ENCODE results near the gene SH3BP5.

The SH3BP5 gene

DNA sequence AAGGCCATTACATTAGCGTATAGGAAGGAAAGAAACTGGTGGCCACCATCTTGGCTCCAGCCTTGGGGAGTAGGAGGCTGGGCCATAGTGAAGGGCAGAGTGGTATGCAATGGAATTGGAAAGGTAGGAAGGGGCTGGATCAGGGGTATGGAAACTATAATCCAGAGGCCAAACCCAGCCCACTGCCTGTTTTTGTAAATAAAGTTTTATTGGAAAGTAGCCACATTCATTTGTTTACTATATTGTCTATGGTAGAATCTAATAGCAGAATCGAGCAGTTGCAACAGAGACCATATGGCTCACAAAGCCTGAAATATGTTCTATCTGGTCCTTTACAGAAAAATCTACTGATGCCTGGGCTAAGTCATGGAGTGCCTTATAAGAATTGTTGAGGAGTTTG is 14.1 kb upstream of the SH3BP5 start:
- no peak for DNase-seq

DNA sequence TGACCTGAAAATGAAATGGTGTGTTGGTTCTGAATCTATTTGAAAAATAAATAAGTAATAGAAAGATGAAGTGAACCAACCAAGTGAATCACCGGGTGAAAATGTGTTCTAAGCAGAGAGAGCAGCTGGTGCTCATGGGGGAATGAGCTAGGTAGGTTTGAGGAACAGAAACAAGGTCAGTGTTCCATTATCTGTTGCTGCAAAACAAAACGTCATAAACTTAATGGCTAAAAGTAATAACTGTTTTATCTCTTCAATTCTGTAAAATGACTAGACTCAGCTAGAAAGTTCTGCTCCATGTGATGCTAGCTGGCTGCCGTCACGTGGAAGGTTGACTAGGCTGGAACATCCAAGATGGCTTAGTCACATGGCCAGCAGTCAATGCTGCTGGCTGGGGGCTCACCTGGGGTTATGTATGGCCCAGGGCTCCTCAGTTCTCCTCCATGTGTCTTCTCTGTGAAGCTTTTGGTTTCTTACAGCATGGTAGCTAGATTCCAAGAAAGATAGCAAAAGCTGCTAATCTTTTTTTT is 13.3 kb upstream of the SH3BP5 start:
- no peak for DNase-seq

GRCh38 chr3:15345066-15345607 is 12.8 kb upstream of the SH3BP5 start:
- DNase-seq = no peak

DNA sequence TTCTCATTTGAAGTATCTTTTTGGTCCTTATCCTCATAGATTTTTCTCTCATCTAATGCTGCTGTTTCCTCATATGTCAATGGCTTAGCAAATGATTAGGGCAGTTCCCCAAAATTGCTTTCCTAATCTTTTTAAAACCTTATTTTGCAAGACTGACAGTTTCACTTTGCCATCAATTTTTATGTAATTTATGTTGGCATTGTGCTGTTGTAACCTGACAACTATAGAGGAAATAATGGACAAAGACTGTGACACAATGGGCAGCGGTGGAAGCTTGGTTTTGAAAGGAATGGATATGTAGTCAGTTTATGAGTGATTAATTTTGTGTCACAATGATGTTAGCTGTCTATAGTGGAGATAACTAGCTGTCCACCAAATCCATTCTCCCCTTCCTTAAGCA is 10.6 kb upstream of the SH3BP5 start:
- no peak for DNase-seq

GRCh38 chr3:15342246-15342645 is 9.9 kb upstream of the SH3BP5 start:
- no peak for DNase-seq

GRCh38 chr3:15341030-15341726 is 8.8 kb upstream of the SH3BP5 start:
- DNase-seq = no peak

DNA sequence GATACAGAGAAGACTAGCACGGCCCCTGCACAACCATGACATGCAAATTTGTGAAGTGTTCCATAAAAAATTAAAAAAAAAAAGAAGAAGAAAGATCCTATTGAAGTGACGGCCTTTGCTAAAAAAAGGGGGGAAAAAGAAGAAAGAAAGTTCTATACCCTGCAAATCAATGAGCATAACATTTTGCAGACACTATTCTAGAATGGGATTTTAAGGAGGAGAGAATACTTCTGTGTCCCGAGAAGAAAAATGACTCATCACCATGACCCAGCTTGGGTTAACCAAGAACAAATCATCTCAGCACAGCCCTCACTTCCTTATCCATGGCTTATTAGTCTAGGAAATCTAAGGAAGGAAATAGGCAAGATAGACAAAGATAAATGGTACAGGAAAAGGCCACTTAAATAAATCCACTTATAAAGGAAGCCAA is 7.4 kb upstream of the SH3BP5 start:
- no peak for DNase-seq

- DNase-seq = no peak
These were observed 6.6 kb upstream of the SH3BP5 start for GRCh38 chr3:15339001-15339400.

DNA sequence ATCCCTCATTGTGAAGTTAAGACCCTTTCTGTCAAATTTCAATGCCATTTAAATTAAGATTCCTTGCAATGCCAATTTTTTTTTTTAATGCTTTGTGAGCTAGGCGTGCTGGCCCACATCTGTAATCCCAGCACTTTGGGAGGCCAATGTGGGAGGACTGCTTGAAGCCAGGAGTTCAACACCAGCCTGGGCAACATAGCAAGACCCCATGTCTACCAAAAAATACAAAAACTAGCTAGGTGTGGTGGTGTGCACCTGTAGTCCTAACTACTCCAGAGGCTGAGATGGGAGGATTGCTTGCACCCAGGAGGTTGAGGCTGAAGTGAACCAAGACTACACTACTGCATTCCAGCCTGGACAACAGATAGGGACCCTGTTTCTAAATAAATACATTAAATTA is 5.6 kb upstream of the SH3BP5 start:
- DNase-seq = no peak

DNA sequence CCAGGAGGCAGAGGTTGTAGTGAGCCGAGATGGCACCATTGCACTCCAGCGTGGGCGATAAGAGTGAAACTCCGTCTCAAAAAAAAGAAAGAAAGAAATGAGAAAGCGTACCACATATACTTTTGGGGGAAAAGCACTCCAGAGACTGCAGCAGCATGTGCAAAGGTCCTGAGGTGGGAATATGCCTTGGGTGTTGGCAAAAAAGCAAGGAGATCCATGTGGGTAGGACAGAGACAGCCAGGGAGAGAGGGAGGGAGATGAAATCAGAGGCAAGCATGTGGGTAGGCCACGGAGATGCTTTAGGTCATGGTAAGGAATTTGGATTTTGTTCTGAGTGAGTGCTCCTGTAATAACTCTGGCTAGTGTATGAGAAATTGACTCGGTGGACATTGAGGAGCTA is 3.7 kb upstream of the SH3BP5 start:
- no peak for DNase-seq

DNA sequence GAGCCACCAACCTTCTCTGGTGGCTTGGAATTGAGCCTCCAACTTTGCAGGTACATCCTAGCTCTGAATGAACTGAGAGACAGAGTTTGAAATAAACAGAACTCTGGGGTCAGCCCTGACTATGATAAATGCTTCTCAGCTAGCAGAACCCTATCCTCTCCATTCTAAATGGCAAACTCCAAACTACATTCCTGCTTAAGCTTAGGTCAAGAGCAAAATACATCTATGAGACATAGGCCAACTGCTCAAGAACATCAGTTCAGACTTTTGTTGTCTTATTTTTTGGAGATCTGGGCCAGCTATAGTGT is 1.5 kb upstream of the SH3BP5 start:
- no peak for DNase-seq

- no peak for DNase-seq
These were observed 941 bp upstream of the SH3BP5 start for GRCh38 chr3:15333099-15333955.

- no peak for DNase-seq
These were observed 581 bp downstream of the SH3BP5 start for GRCh38 chr3:15331606-15332404.

- DNase-seq = no peak
These were observed 1.2 kb downstream of the SH3BP5 start for GRCh38 chr3:15331072-15331605.

DNA sequence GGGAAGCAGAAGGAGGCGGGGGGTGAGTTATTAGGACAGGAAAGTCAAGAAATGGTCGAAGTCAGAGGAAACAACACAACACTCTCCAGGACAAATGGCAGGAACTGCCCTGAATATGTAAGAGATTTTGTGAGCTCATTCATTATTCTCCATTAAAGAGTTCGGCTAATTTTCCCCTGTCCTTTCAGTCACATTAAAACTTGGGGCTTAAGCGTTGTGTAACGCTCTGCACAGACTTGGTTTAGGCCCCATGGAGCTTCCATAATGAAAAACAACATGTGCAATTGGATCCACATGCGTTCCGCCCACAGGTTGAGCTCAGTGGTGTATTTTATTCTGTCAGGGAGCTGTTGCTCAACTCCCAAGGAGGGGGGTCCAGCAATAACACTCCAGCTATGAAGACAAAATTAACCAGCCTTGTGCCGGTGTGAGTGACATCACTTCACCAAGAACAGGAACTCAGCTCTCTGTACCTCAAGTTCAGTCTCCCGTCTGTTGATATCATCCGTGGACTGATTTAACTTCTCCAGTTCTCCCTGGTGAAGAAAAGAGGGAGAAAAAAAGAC is 2.3 kb downstream of the SH3BP5 start:
- no peak for DNase-seq

DNA sequence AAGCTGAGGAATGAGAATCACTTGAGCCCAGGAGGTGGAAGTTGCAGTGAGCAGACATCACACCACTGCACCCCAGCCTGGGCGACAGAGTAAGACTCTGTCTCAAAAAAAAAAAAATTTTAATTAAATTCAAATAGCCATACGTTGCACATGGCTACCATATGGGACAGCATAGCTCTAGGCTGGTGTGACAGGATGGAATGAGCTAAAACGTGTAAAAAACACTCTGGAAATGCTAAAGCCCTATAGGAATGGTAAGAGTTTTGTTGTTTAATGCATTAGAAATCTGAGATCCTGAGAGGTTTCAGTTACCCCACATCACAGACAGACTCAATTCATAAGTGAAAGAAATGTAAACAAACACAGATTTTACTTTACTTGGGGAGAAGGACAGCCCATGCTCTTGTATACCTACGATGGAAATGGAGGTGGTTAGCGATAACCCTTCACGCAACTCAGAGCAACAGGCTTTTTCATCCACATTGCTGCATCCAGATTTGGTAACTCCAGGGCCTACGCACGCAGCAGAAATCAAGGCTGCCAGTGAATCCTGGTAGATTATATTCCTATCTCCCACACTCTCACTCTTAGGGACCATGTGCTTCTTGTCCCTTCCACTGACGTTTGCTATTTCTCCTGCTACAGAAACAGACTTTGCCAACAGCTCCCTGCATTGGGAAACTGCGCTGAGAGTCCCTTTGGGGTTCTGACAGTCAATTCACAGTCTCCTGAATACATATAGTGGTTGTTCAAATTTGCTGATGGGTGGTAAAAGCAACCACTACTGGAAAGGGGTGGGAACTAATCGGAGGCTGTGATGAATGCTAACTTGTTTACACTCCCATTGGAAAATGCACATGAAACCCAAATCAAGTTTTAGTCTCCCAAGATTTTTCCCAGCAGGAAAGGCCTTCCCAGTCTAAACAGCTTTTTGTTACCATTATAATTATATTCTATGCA is 3.1 kb downstream of the SH3BP5 start:
- no peak for DNase-seq

DNA sequence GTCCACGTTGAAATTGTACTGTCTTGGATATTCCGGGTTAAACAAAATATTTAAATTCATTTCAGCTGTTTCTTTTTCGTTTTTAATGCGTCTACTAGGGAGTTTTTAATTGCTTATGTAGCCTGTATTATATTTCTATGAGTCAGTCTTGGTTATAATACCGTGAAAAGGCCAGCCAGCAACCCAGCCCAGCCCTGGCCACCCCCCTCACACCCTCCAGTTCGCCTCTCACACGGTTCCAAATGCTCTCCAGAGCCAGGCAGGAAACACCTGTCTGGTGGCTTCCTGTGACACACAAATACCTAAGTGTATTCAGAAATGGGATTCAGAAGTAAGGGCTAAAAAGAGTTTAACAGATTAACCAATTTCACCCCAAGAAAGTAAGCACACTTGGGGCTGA is 4.4 kb downstream of the SH3BP5 start:
- no peak for DNase-seq

DNA sequence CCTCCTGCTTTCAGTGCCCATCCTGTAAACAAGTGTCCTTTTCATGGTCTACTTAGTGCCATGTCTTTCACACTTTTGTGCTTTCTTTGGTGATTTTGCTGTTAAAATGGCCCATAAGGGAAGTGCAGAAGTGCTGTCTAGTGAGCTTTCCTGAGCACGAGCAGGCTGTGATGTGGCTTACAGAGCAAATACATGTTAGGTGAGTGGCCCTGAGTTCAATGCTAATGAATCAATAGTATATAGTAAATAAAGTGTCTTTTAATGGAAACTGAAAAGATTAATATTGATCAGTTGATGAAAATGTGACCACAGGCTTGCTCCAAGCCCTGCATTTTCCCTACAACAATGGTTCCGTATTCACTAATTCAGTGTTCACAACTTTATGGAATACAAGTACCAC is 5.7 kb downstream of the SH3BP5 start:
- DNase-seq = no peak

DNA sequence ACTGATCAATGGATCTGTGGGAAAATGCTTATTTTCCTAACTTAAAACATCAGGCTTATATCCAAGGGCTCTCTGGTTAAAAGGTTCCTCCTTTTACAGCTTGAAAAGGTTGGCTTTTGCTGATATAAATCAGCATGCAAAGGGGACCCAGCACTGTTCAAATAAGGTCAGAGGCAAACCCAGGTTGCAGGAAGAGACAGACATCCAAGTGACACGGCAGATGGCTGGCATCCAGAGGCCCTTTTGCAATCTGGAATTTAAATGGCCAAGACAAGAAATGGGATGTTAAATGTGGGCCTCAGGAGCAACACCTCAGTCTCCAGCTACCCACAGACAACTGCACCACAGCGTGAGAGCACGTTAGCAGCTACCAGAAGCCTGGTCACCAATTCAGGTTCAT is 6.3 kb downstream of the SH3BP5 start:
- no peak for DNase-seq

GRCh38 chr3:15325228-15325627 is 7.2 kb downstream of the SH3BP5 start:
- DNase-seq = no peak

- no peak for DNase-seq
These were observed 8.0 kb downstream of the SH3BP5 start for GRCh38 chr3:15324379-15324808.

All from NCI-H1048 (cell line).